K562 (cell line): ENCODE measurements around the gene ABR. TPM values are rescaled to one million over a fixed set of nuclear protein-coding genes. Genes with fewer than 3 reads are reported as not detected.

Experiments used
- ATAC-seq: fragments of 200-7000 bp; cut with Tn5 transposase; 3 replicates; pipeline ENCODE4 v1.9.1; 2020; ENCODE audit warnings: moderate library complexity
- BruUV-seq: library from RNA; stranded (reverse); fragments of 400-500 nt; replicated peaks from 2 replicates; lab custom pipeline; 2021; lab: Mats Ljungman, UMichigan
- CTCF ChIA-PET: fragments of 300-600 bp; formaldehyde crosslinking; extraction: SDS; loops from one replicate; lab custom pipeline; 2021; ENCODE audit warnings: low intra/inter-chr PET ratio; lab: Yijun Ruan, JAX
- POLR2A ChIA-PET: fragments of 300-600, 350-650 bp; sonication (Branson Sonifier 250); formaldehyde crosslinking; extraction: SDS; loops from one replicate; lab custom pipeline; 2021; ENCODE audit warnings: antibody characterized with exemption, inconsistent platforms; lab: Yijun Ruan, JAX
- DNase-seq, 4 experiments: peaks; one replicate each; pipeline versions ENCODE4 v3.0.0 to v3.0.0-alpha.2; 2011 to 2018; ENCODE audit warnings: low spot score in 3 of 4, mixed read lengths in 3 of 4; ENCODE audit errors: extremely low read depth in 1 of 4
- FAIRE-seq: peaks from 2 replicates; lab custom pipeline; 2011; peaks lifted over from hg19 to GRCh38; lab: Jason Lieb, UNC
- H2AFZ ChIP-seq: 2 replicates; pipeline ENCODE4 v1.6.0; 2011; ENCODE audit warnings: low read depth, low read length, control low read depth, inconsistent platforms
- H3K27ac ChIP-seq: fragments of 200-600 bp; 3 replicates; pipeline ENCODE4 v1.8.0; 2011; ENCODE audit warnings: low read depth, mild to moderate bottlenecking, control low read depth, inconsistent platforms, low read length, moderate library complexity, mixed read lengths; ENCODE audit errors: extremely low read depth
- H3K27me3 ChIP-seq, 2 experiments: fragments of 300-600 bp in 1 of 2; 2 replicates in 1 of 2; 3 replicates in 1 of 2; pipeline versions ENCODE4 v1.6.0 to v1.8.0; 2011; ENCODE audit warnings: inconsistent platforms in 2 of 2, low read length in 2 of 2, mild to moderate bottlenecking in 1 of 2, mixed read lengths in 1 of 2, moderate library complexity in 1 of 2; ENCODE audit not compliant: control insufficient read depth in 2 of 2, insufficient read depth in 2 of 2
- H3K36me3 ChIP-seq: fragments of 300-600 bp; 3 replicates; pipeline ENCODE4 v1.8.0; 2011; ENCODE audit warnings: mild to moderate bottlenecking, low read length, inconsistent platforms; ENCODE audit not compliant: control insufficient read depth, insufficient read depth
- H3K4me1 ChIP-seq, 2 experiments: fragments of 200-600 bp in 1 of 2; replicated peaks in 1 of 2; 2 replicates in 1 of 2; 3 replicates in 1 of 2; pipeline versions ENCODE4 v1.5.1 to v1.8.0; 2011; ENCODE audit warnings: inconsistent platforms in 2 of 2, low read length in 2 of 2, mild to moderate bottlenecking in 1 of 2, mixed read lengths in 1 of 2, moderate library complexity in 1 of 2; ENCODE audit not compliant: control insufficient read depth in 2 of 2, insufficient read depth in 2 of 2
- H3K4me2 ChIP-seq: 2 replicates; pipeline ENCODE4 v1.6.1; 2011; ENCODE audit warnings: low read length, control low read depth, inconsistent platforms, mixed read lengths; ENCODE audit not compliant: insufficient read depth
- H3K4me3 ChIP-seq: fragments of 200-600 bp; sonication (generic), shearing (Covaris generic); 2 replicates; pipeline ENCODE4 v1.5.1; 2016; ENCODE audit warnings: control low read depth, inconsistent platforms
- H3K79me2 ChIP-seq: fragments of 200-600 bp; 3 replicates; pipeline ENCODE4 v1.8.0; 2011; ENCODE audit warnings: low read length, inconsistent platforms; ENCODE audit not compliant: control insufficient read depth, insufficient read depth
- H3K9ac ChIP-seq, 2 experiments: 2 replicates each; pipeline versions ENCODE4 v1.6.0 to v1.6.1; 2011; ENCODE audit warnings: low read depth in 2 of 2, low read length in 2 of 2, control low read depth in 1 of 2, inconsistent platforms in 1 of 2, mild to moderate bottlenecking in 1 of 2, mixed read lengths in 1 of 2; ENCODE audit not compliant: insufficient read depth in 1 of 2
- H3K9me1 ChIP-seq: one replicate; pipeline ENCODE4 v1.6.0; 2011; ENCODE audit warnings: inconsistent platforms, mild to moderate bottlenecking, low read length, moderate library complexity; ENCODE audit not compliant: control insufficient read depth, insufficient read depth
- H3K9me3 ChIP-seq: replicated peaks from 2 replicates; pipeline ENCODE4 v1.5.1; 2011; ENCODE audit warnings: low read depth, low read length, inconsistent platforms; ENCODE audit not compliant: control insufficient read depth, insufficient read depth
- H4K20me1 ChIP-seq: replicated peaks from 2 replicates; pipeline ENCODE4 v1.6.1; 2011; ENCODE audit warnings: low read length, inconsistent platforms, mixed read lengths; ENCODE audit not compliant: control insufficient read depth, insufficient read depth
- CLOCK ChIP-seq: fragments of 250-450 bp; sonication (Bioruptor Pico); IDR thresholded peaks from 2 replicates; pipeline ENCODE4 v1.4.0; 2020; ENCODE audit warnings: mild to moderate bottlenecking, moderate library complexity, borderline replicate concordance
- CREBBP ChIP-seq: IDR thresholded peaks from one replicate; pipeline ENCODE4 v1.6.1; 2012; ENCODE audit warnings: low read depth, mild to moderate bottlenecking, control low read depth, inconsistent platforms, low read length
- E2F1 ChIP-seq: sonication (generic); formaldehyde crosslinking; IDR thresholded peaks from 2 replicates; pipeline ENCODE4 v1.8.1; 2023; ENCODE audit warnings: mild to moderate bottlenecking, missing genetic modification reagents, moderate library complexity
- GTF3C2 ChIP-seq: IDR thresholded peaks from 3 replicates; pipeline ENCODE4 v1.6.1; 2011; ENCODE audit warnings: borderline replicate concordance, mild to moderate bottlenecking, moderate library complexity; ENCODE audit not compliant: insufficient read length; ENCODE audit errors: extremely low read depth
- HNRNPLL ChIP-seq: fragments of 200-400 bp; formaldehyde crosslinking; IDR thresholded peaks from 2 replicates; pipeline ENCODE4 v1.6.1; 2017; ENCODE audit warnings: low read length, low read depth, mild to moderate bottlenecking; ENCODE audit not compliant: poor library complexity, severe bottlenecking
- KDM1A ChIP-seq, 2 experiments: fragments of 450-650 bp; IDR thresholded peaks; 2 replicates each; pipeline ENCODE4 v1.6.1; 2016; ENCODE audit warnings: mild to moderate bottlenecking in 2 of 2
- NFIX ChIP-seq: fragments of 250-450 bp; sonication (Bioruptor Pico); IDR thresholded peaks from 2 replicates; pipeline ENCODE4 v1.4.0; 2020; ENCODE audit warnings: low read depth, mild to moderate bottlenecking, moderate library complexity
- NR3C1 ChIP-seq: sonication (generic); formaldehyde crosslinking; IDR thresholded peaks from 2 replicates; pipeline ENCODE4 v1.8.1; 2022; ENCODE audit warnings: missing genetic modification reagents
- POLR2A ChIP-seq: fragments of 450-650 bp; conservative IDR thresholded peaks from 2 replicates; pipeline ENCODE4 v1.6.1; 2016
- SMARCA4 ChIP-seq: fragments of 450-650 bp; IDR thresholded peaks from 2 replicates; pipeline ENCODE4 v1.6.1; 2016
- WGBS: fragments of 100-300 bp; shearing (Covaris generic); methylation state at CpG from one replicate; pipeline ENCODE4 v1.1.6; 2016; ENCODE audit warnings: low coverage, mixed read lengths; ENCODE audit not compliant: insufficient coverage; ENCODE audit errors: missing lambda C conversion rate; 5-methylcytosine and 5-hydroxymethylcytosine counted together
- in situ Hi-C: fragments of 300-500 bp; cut with MboI; formaldehyde crosslinking; loops from 4 replicates; pipeline ENCODE4 v1.15.0; 2018; ENCODE audit warnings: inconsistent platforms, mixed read lengths
- intact Hi-C: fragments of 100-400 bp; cut with micrococcal nuclease; formaldehyde crosslinking; loops from 2 replicates; pipeline ENCODE4 v1.14.2; 2022
- polyA plus RNA-seq, 8 experiments: library from polyadenylated mRNA; depleted of rRNA in 4 of 8; stranded (reverse) in 5 of 8; unstranded in 3 of 8; fragments of >200 nt; fragmentation: Nextera tagmentation in 2 of 8; fragmentation: Illumina TruSeq in 1 of 8; extraction: Ambion mirVana in 2 of 8; extraction: Trizol in 1 of 8; gene quantifications; 2 replicates each; pipeline versions ENCODE4 v1.2.1 to v1.2.3, GENCODE V29; 2011 to 2014; ENCODE audit warnings: inconsistent platforms in 1 of 8, missing spikeins in 1 of 8
- total RNA-seq, 7 experiments: library from RNA; depleted of rRNA in 6 of 7; stranded (reverse); fragments of >200 nt in 6 of 7; fragmentation: Illumina TruSeq in 2 of 7; extraction: Trizol in 2 of 7; gene quantifications; 2 replicates each; pipeline versions ENCODE4 v1.2.1 to v1.2.3, GENCODE V29; 2011 to 2021; ENCODE audit warnings: low replicate concordance in 1 of 7

The ABR gene
- total and polyA plus RNA-seq, 9 of the 15 experiments (the other 6 are each of a cell fraction or from before 2014, with no cell fraction given): 0.07 to 1.6 (median 0.37) TPM; not detected in 1

- H3K4me1 ChIP-seq: peaks cover 0 to 45% of the 10 kb centered on the region in 2 experiments; a peak in 2 of 5 replicates
- peaks cover 6% of the 10 kb centered on the region; the same call in 1 of the 3 replicates for H3K36me3 ChIP-seq
- H3K79me2 ChIP-seq: no peaks in the 10 kb centered on the region
- in situ Hi-C loops: no loop called here
- BruUV-seq: no TSS peak
- ChIA-PET POLR2A (no interaction called here), CTCF (no interaction called here)
- no peak overlapping the region for H3K9ac ChIP-seq
- intact Hi-C loops: no loop called here
- DNase-seq: no peak
- no peak for ATAC-seq
- H3K27me3 ChIP-seq: peaks cover 0 to 25% of the 10 kb centered on the region in 2 experiments; a peak in 2 of 5 replicates
- no peak overlapping the region for H3K4me3 ChIP-seq
- no peak overlapping the region for H2AFZ ChIP-seq
- no peaks in the 10 kb centered on the region for H3K9me1 ChIP-seq
- 56% methylated on average over 7 of the region's 16 CpGs for WGBS
- TF ChIP-seq CLOCK (CRISPR knock-in tag) (no peak), GTF3C2 (no peak), HNRNPLL (no peak), CREBBP (no peak), E2F1 (CRISPR knock-in tag) (no peak), POLR2A (no peak), NFIX (CRISPR knock-in tag) (no peak), NR3C1 (CRISPR knock-in tag) (no peak), KDM1A (IDR thresholded peaks at IDR 0.05) (no peak), SMARCA4 (no peak)
- no peaks in the 10 kb centered on the region for H4K20me1 ChIP-seq
- FAIRE-seq: no peak
- H3K9me3 ChIP-seq: no peaks in the 10 kb centered on the region
- no peak overlapping the region for H3K4me2 ChIP-seq
- H3K27ac ChIP-seq: no peak overlapping the region
Observed at GRCh38 chr17:1007310-1008007, 172.3 kb downstream of the ABR start.
